Hindlimb muscle (tissue), 1 donor: ENCODE data around the gene STARD5. TPM values are rescaled to one million over a fixed set of nuclear protein-coding genes. Genes with fewer than 3 reads are reported as not detected.
A peak's percentile ranks its signal among the peaks of the same experiment; 100 is the strongest.
"Not testable (repeated sequence)": the region's sequence is repeated elsewhere in the genome, so short reads cannot be mapped to it uniquely, and the experiment has no call there.

Experiments used
- DNase-seq: peaks from one replicate; pipeline ENCODE4 v3.0.0-alpha.2; 2013
- polyA plus RNA-seq: library from polyadenylated mRNA; unstranded; fragments of 120-200 nt; gene quantifications from one replicate; pipeline ENCODE4 v1.2.1, GENCODE V29; 2013; ENCODE audit not compliant: insufficient read length

Gene STARD5
- 2.8 TPM for polyA plus RNA-seq

- peak; percentile 99 for DNase-seq
These were observed at the start of gene STARD5 for GRCh38 chr15:81323944-81324881. Gene STARD5, minus strand, starts transcription at chr15:81324141. Its CDS starts 42 bp downstream, at chr15:81324099.

GRCh38 chr15:81373176-81373575, 49.2 kb upstream of the STARD5 start:
- no peak for DNase-seq

- DNase-seq = no peak
These were observed 48.6 kb upstream of the STARD5 start for GRCh38 chr15:81372575-81372974.

DNA sequence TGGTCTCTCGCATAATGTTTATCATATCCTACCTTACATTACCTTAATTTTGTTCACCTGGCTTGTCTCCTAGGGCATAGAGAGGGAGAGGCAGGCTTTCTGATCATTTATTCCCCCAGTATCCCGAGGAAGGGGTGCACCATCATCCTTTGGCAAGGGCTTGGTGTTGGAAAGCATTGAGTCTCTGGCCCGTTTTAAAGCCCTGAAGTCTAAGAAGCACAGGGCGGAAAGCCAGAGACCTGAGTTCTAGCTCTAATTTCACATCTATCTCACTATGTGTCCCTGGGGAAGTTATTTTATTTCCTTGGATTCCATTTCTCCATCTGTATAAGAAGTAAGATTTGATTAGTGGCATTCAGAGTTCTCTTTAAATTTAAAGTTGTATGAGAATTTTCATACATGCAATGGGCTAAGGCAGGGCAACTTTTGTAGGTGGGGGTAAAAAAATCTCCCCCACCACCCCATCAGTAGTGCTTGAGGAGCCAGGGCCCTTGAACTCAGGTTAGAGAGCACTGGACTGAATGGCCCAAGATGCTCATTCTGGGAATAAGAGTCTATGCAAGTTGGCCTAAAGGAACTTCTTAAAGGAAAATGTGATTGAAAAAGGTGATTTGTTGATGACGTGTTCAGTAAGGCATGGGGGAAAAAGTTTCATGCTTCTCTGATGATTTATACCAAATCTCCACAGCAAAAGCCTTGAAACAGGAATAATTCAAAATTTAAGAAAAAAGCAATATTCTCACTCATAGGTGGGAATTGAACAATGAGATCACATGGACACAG, 40.0 kb upstream of the STARD5 start:
- peak; percentile 38 for DNase-seq

- no peak for DNase-seq
These were observed 39.3 kb upstream of the STARD5 start for GRCh38 chr15:81363276-81363675.

DNA sequence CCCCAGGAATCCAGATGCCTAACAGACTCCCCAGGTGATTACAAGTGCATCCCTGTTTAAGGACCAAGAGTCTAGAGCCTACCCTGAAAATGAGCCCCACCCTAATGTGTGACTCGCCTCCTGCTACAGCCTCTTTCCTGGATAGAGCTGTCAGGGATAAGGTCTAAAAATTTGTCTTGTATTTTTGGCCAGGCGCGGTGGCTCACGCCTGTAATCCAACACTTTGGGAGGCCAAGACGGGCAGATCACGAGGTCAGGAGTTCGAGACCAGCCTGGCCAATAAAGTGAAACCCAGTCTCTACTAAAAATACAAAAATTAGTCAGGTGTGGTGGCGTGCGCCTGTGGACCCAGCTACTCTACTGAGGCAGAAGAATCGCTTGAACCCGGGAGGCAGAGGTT, 38.8 kb upstream of the STARD5 start:
- DNase-seq = no peak

- no peak for DNase-seq
These were observed 38.0 kb upstream of the STARD5 start for GRCh38 chr15:81361891-81362290.

GRCh38 chr15:81360491-81360890, 36.5 kb upstream of the STARD5 start:
- DNase-seq = no peak

- DNase-seq = no peak
These were observed 34.3 kb upstream of the STARD5 start for GRCh38 chr15:81358248-81358647.

DNA sequence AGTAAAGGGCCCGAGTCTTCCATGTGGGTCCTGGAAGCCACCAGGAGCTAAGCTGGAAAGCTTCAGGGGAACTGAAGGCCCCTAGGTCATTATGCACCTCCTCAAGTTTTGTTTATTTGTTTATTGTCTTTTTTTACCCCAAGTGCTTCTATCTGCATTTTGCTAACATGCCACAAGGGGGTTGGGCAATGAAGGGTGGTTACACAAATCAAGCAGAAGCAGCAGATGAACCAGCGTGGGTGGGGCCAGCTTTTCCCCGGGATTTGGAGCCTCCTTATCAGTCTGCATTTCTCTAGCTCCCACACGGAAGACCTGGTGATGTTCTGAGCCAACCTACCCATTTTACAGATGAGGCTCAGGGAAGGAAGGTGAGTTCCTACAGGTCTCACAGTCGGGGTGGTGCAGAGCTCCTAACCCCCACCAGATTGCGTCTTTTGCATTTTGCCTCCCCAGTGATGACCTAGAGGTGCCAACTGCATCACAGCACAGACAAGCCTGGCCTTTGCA, 33.3 kb upstream of the STARD5 start:
- no peak for DNase-seq

DNA sequence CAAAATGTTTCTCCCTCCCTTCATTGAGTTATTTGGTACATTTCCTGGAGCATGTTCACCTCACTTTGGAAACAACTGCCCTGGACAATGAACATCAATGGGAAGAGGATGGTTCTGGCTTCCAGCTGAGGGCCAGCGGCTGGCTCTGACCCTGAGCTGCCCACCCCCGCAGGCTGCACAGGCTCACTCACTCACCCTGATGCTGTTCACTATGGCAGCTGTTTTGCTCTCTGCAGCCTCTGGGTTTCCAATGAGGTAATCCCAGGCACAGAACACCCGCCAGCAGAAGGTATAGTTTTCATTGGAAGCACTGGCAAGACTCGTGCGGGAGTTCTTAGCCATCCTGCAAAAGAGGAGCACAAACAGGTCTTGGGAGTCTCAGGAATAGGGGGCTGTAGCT, 32.3 kb upstream of the STARD5 start:
- no peak for DNase-seq

GRCh38 chr15:81351651-81352050, 27.7 kb upstream of the STARD5 start:
- DNase-seq = no peak

DNA sequence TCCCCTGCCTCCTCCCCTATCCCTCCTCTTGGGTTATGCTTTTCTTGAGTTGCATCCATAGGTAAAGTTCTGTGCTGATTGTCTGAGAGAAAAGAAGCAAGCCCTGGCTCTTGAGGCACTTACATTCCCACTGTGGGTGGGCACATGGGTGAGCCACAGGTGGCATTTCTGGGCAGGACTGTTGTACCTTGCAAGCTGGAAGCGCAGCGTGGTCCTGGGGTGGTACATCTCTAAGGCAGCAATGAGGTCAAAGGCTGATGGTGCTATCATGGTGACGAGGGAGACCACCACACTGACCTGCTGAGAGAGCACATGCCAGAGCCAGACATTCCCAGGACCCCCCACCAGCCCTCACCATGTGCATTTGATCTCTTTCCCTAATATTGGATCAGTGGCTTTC, 25.3 kb upstream of the STARD5 start:
- no peak for DNase-seq

GRCh38 chr15:81348691-81349090, 24.8 kb upstream of the STARD5 start:
- DNase-seq = not testable (repeated sequence)

DNA sequence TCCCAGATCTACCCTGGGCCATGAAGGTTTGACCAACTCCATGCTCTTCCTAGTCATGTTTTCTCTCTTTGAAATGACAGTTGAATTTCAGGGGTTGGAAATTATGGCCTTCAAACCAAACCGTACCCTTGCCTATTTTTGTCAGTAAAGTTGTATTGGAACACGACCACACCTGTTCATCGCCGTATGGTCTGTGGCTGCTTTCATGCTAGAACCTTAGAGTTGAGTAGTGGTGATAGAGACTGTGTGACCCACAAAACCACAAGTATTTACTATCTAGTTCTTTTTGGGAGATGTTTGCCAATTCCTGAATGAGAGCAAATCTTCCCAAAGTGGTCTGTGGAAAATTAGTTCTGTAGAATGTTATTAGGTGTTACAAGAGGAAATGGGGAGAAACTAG, 24.0 kb upstream of the STARD5 start:
- no peak for DNase-seq

GRCh38 chr15:81346611-81347010, 22.7 kb upstream of the STARD5 start:
- DNase-seq = no peak

GRCh38 chr15:81343371-81343770, 19.4 kb upstream of the STARD5 start:
- DNase-seq = no peak

GRCh38 chr15:81341351-81341750, 17.4 kb upstream of the STARD5 start:
- DNase-seq = no peak

DNA sequence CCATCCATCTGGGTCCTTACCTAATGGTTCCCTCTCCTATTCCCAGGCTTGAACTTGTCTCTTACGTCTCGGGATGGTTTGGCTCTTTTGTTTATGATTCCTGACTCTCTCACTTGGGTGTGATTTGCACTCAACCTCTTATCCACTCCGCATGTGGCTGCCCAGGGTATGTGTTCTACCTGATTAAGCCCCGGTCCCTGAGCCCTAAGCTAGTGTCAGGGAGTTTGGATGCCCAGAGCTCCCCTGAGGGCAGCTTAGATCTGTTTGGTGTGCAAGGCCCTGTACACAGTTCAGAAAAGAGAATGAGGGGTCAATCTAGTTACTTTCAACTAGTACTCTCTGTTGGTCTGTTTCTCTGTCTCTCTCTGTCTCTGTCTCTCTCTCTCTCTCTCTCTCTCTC, 15.9 kb upstream of the STARD5 start:
- DNase-seq = no peak

GRCh38 chr15:81339321-81339720, 15.4 kb upstream of the STARD5 start:
- no peak for DNase-seq

GRCh38 chr15:81338170-81339007, 14.4 kb upstream of the STARD5 start:
- DNase-seq = peak; percentile 54

DNA sequence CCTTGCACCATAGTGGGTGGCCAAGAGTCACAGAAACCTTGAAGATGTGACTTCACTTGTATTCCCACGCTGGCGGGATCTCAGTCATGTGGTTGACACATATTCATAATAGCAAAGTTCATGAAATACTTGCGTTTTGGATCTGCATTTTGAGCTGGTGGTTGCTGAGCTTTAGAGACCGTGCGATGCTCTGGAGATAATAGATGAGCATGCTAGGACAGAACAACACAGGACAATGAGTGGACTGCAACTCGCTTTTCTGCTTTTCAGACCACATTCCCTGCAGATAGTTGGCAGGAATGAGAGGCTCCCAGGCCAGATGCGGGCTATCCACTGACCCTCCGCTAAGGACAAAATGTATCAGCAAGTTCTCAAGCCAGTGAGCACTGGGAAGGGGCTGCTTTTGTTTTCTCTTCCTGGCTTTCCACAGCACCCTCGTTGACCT, 13.8 kb upstream of the STARD5 start:
- DNase-seq = peak; percentile 26
